ENCODE data around the gene SRRD. TPM values are rescaled to one million over a fixed set of nuclear protein-coding genes. Genes with fewer than 3 reads are reported as not detected.

The SRRD gene
- total and polyA plus RNA-seq, 2 donors from 2014 or later = 20.3 to 22.8 TPM

- no peaks in the 10 kb centered on the region for H3K9me3 ChIP-seq (ENCODE audit: control insufficient read depth in 2 of 3, insufficient read depth in 1 of 3, low read length in 3 of 3)
- intact Hi-C loops (cut with DNase I) = no loop called here
- no peaks in the 10 kb centered on the region for H3K4me1 ChIP-seq (ENCODE audit: control insufficient read depth in 2 of 3, insufficient read depth in 2 of 3, low read depth in 1 of 3, low read length in 3 of 3)
- H3K27me3 ChIP-seq (ENCODE audit: control insufficient read depth, insufficient read depth, low read length) = no peaks in the 10 kb centered on the region
- FAIRE-seq (no peak), DNase-seq (no peak)
- H3K4me3 ChIP-seq (ENCODE audit: low read length in 3 of 3) = no peak overlapping the region
- peaks cover 0 to 21% (median 13%) of the 10 kb centered on the region in 3 donors for H3K36me3 ChIP-seq (ENCODE audit: control insufficient read depth in 2 of 3, insufficient read depth in 3 of 3, low read length in 3 of 3)
- H3K27ac ChIP-seq (ENCODE audit: low read depth in 2 of 2, low read length in 2 of 2) = no peak overlapping the region
- no peak for TF ChIP-seq CTCF (IDR thresholded peaks at IDR 0.05; ENCODE audit: borderline replicate concordance, extremely low read depth, insufficient read depth)
- H3K9ac ChIP-seq (ENCODE audit: low read length in 3 of 3) = no peak overlapping the region
Observed at GRCh38 chr22:26448334-26448733, 35.3 kb upstream of the SRRD start.

GRCh38 chr22:26448941-26449340 is 34.7 kb upstream of the SRRD start:
- H3K4me1 ChIP-seq (ENCODE audit: control insufficient read depth in 2 of 3, insufficient read depth in 2 of 3, low read depth in 1 of 3, low read length in 3 of 3) = no peaks in the 10 kb centered on the region
- intact Hi-C loops (cut with DNase I) = no loop called here
- H3K4me3 ChIP-seq (ENCODE audit: low read length in 3 of 3) = no peak overlapping the region
- no peaks in the 10 kb centered on the region for H3K27me3 ChIP-seq (ENCODE audit: control insufficient read depth, insufficient read depth, low read length)
- no peaks in the 10 kb centered on the region for H3K9me3 ChIP-seq (ENCODE audit: control insufficient read depth in 2 of 3, insufficient read depth in 1 of 3, low read length in 3 of 3)
- H3K36me3 ChIP-seq (ENCODE audit: control insufficient read depth in 2 of 3, insufficient read depth in 3 of 3, low read length in 3 of 3) = peaks cover 0 to 27% (median 19%) of the 10 kb centered on the region in 3 donors
- no peak for TF ChIP-seq CTCF (IDR thresholded peaks at IDR 0.05; ENCODE audit: borderline replicate concordance, extremely low read depth, insufficient read depth)
- DNase-seq = no peak
- H3K27ac ChIP-seq (ENCODE audit: low read depth in 2 of 2, low read length in 2 of 2) = no peak overlapping the region
- H3K9ac ChIP-seq (ENCODE audit: low read length in 3 of 3) = no peak overlapping the region
- FAIRE-seq = no peak

GRCh38 chr22:26450453-26451185 is 33.1 kb upstream of the SRRD start:
- no peak overlapping the region for H3K4me3 ChIP-seq (ENCODE audit: low read length in 3 of 3)
- FAIRE-seq = no peak
- no peaks in the 10 kb centered on the region for H3K4me1 ChIP-seq (ENCODE audit: control insufficient read depth in 2 of 3, insufficient read depth in 2 of 3, low read depth in 1 of 3, low read length in 3 of 3)
- no peaks in the 10 kb centered on the region for H3K27me3 ChIP-seq (ENCODE audit: control insufficient read depth, insufficient read depth, low read length)
- H3K36me3 ChIP-seq (ENCODE audit: control insufficient read depth in 2 of 3, insufficient read depth in 3 of 3, low read length in 3 of 3) = peaks cover 0 to 31% (median 22%) of the 10 kb centered on the region in 3 donors
- H3K9me3 ChIP-seq (ENCODE audit: control insufficient read depth in 2 of 3, insufficient read depth in 1 of 3, low read length in 3 of 3) = no peaks in the 10 kb centered on the region
- no peak for DNase-seq
- H3K9ac ChIP-seq (ENCODE audit: low read length in 3 of 3) = no peak overlapping the region
- intact Hi-C loops (cut with DNase I) = no loop called here
- no peak for TF ChIP-seq CTCF (IDR thresholded peaks at IDR 0.05; ENCODE audit: borderline replicate concordance, extremely low read depth, insufficient read depth)
- no peak overlapping the region for H3K27ac ChIP-seq (ENCODE audit: low read depth in 2 of 2, low read length in 2 of 2)

Data from kidney (tissue), 14 donors.